Tibial nerve (tissue), 3 donors: ENCODE results near the gene RBM28.

Experiments
- CTCF ChIP-seq, 5 experiments: fragments of 200-600 bp in 3 of 5; fragments of 450-650 bp in 2 of 5; sonication (generic) in 3 of 5; IDR thresholded peaks; one replicate each; pipeline ENCODE4 v1.5.1; 2016 to 2019; ENCODE audit warnings: antibody characterized with exemption in 5 of 5, mild to moderate bottlenecking in 3 of 5, moderate library complexity in 2 of 5
- POLR2A ChIP-seq, 2 donors: fragments of 450-650 bp; IDR thresholded peaks; one replicate each; pipeline ENCODE4 v1.6.1; 2017; ENCODE audit warnings: antibody characterized with exemption in 2 of 2, mild to moderate bottlenecking in 2 of 2, moderate library complexity in 2 of 2

DNA sequence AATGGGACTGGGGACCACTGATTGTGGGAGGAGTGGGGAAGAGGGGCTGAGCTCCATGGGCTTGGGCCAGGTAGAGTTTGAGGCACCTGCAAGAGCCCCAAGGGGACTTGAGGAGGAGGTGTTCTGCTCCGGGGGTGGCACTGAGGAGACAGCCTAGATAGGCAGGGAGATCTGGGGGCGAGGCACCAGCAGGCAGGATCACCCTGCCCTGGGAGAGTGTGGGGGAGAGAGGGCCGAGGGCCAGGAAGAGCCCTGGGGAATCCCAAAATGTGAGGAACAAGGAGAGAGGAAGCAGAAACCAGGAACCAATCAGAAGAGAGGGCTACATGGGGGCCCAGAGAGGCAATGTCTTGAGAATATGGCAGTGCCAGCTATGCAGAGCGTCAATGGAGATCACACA lies 68.0 kb downstream of the RBM28 start:
- TF ChIP-seq POLR2A (IDR thresholded peaks at IDR 0.05): no peak
- no peak for TF ChIP-seq CTCF (IDR thresholded peaks at IDR 0.05)
